ENCODE measurements around the gene SUPT20H. TPM values are rescaled to one million over a fixed set of nuclear protein-coding genes. Genes with fewer than 3 reads are reported as not detected.

Gene SUPT20H
- total and polyA plus RNA-seq, 2 experiments from 2014 or later: 68.7 to 98.2 TPM

DNA sequence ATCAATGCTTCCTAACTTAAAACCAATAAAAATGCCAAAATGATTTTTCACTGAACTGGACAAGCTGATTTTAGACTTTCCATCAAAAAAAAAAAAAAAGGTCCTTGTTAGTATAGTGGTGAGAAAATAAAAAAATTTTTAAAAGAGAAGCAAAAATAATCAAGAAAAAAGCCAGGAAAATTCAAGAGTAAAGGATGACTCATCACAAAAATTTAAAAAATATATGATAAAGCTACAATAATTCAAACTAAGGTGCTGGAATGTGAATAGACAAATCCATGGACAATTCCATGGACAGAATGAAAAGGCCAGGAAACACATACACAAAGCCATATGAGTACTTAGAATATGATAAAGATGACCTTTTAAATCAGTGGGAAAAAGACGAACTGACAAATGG is 86.5 kb downstream of the SUPT20H start:
- peaks cover 60% of the 10 kb centered on the region for H3K36me3 Mint-ChIP-seq (ENCODE audit: low read depth)
- TF ChIP-seq EZH2 (IDR thresholded peaks at IDR 0.05; ENCODE audit: low read depth, unreplicated experiment) (no peak), POLR2AphosphoS5 (IDR thresholded peaks at IDR 0.05; ENCODE audit: low read depth) (no peak), JUNB (IDR thresholded peaks at IDR 0.05; ENCODE audit: unreplicated experiment) (no peak)
- TF ChIP-seq, protein P1, sequence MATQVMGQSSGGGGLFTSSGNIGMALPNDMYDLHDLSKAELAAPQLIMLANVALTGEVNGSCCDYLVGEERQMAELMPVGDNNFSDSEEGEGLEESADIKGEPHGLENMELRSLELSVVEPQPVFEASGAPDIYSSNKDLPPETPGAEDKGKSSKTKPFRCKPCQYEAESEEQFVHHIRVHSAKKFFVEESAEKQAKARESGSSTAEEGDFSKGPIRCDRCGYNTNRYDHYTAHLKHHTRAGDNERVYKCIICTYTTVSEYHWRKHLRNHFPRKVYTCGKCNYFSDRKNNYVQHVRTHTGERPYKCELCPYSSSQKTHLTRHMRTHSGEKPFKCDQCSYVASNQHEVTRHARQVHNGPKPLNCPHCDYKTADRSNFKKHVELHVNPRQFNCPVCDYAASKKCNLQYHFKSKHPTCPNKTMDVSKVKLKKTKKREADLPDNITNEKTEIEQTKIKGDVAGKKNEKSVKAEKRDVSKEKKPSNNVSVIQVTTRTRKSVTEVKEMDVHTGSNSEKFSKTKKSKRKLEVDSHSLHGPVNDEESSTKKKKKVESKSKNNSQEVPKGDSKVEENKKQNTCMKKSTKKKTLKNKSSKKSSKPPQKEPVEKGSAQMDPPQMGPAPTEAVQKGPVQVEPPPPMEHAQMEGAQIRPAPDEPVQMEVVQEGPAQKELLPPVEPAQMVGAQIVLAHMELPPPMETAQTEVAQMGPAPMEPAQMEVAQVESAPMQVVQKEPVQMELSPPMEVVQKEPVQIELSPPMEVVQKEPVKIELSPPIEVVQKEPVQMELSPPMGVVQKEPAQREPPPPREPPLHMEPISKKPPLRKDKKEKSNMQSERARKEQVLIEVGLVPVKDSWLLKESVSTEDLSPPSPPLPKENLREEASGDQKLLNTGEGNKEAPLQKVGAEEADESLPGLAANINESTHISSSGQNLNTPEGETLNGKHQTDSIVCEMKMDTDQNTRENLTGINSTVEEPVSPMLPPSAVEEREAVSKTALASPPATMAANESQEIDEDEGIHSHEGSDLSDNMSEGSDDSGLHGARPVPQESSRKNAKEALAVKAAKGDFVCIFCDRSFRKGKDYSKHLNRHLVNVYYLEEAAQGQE (IDR thresholded peaks at IDR 0.05; ENCODE audit: unreplicated experiment): no peak
- TF ChIP-seq, protein P2, sequence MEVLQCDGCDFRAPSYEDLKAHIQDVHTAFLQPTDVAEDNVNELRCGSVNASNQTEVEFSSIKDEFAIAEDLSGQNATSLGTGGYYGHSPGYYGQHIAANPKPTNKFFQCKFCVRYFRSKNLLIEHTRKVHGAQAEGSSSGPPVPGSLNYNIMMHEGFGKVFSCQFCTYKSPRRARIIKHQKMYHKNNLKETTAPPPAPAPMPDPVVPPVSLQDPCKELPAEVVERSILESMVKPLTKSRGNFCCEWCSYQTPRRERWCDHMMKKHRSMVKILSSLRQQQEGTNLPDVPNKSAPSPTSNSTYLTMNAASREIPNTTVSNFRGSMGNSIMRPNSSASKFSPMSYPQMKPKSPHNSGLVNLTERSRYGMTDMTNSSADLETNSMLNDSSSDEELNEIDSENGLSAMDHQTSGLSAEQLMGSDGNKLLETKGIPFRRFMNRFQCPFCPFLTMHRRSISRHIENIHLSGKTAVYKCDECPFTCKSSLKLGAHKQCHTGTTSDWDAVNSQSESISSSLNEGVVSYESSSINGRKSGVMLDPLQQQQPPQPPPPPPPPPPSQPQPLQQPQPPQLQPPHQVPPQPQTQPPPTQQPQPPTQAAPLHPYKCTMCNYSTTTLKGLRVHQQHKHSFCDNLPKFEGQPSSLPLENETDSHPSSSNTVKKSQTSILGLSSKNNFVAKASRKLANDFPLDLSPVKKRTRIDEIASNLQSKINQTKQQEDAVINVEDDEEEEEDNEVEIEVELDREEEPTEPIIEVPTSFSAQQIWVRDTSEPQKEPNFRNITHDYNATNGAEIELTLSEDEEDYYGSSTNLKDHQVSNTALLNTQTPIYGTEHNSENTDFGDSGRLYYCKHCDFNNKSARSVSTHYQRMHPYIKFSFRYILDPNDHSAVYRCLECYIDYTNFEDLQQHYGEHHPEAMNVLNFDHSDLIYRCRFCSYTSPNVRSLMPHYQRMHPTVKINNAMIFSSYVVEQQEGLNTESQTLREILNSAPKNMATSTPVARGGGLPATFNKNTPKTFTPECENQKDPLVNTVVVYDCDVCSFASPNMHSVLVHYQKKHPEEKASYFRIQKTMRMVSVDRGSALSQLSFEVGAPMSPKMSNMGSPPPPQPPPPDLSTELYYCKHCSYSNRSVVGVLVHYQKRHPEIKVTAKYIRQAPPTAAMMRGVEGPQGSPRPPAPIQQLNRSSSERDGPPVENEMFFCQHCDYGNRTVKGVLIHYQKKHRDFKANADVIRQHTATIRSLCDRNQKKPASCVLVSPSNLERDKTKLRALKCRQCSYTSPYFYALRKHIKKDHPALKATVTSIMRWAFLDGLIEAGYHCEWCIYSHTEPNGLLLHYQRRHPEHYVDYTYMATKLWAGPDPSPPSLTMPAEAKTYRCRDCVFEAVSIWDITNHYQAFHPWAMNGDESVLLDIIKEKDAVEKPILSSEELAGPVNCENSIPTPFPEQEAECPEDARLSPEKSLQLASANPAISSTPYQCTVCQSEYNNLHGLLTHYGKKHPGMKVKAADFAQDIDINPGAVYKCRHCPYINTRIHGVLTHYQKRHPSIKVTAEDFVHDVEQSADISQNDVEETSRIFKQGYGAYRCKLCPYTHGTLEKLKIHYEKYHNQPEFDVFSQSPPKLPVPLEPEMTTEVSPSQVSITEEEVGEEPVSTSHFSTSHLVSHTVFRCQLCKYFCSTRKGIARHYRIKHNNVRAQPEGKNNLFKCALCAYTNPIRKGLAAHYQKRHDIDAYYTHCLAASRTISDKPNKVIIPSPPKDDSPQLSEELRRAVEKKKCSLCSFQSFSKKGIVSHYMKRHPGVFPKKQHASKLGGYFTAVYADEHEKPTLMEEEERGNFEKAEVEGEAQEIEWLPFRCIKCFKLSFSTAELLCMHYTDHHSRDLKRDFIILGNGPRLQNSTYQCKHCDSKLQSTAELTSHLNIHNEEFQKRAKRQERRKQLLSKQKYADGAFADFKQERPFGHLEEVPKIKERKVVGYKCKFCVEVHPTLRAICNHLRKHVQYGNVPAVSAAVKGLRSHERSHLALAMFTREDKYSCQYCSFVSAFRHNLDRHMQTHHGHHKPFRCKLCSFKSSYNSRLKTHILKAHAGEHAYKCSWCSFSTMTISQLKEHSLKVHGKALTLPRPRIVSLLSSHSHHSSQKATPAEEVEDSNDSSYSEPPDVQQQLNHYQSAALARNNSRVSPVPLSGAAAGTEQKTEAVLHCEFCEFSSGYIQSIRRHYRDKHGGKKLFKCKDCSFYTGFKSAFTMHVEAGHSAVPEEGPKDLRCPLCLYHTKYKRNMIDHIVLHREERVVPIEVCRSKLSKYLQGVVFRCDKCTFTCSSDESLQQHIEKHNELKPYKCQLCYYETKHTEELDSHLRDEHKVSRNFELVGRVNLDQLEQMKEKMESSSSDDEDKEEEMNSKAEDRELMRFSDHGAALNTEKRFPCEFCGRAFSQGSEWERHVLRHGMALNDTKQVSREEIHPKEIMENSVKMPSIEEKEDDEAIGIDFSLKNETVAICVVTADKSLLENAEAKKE (CRISPR knock-in tag; IDR thresholded peaks at IDR 0.05): no peak
- TF ChIP-seq, protein P3, sequence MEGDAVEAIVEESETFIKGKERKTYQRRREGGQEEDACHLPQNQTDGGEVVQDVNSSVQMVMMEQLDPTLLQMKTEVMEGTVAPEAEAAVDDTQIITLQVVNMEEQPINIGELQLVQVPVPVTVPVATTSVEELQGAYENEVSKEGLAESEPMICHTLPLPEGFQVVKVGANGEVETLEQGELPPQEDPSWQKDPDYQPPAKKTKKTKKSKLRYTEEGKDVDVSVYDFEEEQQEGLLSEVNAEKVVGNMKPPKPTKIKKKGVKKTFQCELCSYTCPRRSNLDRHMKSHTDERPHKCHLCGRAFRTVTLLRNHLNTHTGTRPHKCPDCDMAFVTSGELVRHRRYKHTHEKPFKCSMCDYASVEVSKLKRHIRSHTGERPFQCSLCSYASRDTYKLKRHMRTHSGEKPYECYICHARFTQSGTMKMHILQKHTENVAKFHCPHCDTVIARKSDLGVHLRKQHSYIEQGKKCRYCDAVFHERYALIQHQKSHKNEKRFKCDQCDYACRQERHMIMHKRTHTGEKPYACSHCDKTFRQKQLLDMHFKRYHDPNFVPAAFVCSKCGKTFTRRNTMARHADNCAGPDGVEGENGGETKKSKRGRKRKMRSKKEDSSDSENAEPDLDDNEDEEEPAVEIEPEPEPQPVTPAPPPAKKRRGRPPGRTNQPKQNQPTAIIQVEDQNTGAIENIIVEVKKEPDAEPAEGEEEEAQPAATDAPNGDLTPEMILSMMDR (conservative IDR thresholded peaks at IDR 0.05; ENCODE audit: low read depth in 2 of 2): no peak
- H3K9me3 Mint-ChIP-seq: peaks cover 5% of the 10 kb centered on the region; the same call in 2 of the 3 replicates

More for the DNA sequence above, 86.5 kb downstream of the SUPT20H start:
- H3K79me2 ChIP-seq (replicated peaks; ENCODE audit: insufficient read depth): no peaks in the 10 kb centered on the region; the same call in 1 of the 2 replicates
- Mint-ChIP-seq H3K27me3 (ENCODE audit: insufficient read depth, low read depth, poor library complexity) (no peaks in the 10 kb centered on the region), H3K4me1 (no peaks in the 10 kb centered on the region), H3K4me3 (no peak overlapping the region), H3K27ac (no peak overlapping the region)
- no peak overlapping the region for H3K4me2 ChIP-seq
- no peaks in the 10 kb centered on the region for H3F3A ChIP-seq (replicated peaks; ENCODE audit: low read depth)
- no peaks in the 10 kb centered on the region for H3K4me1 ChIP-seq (ENCODE audit: insufficient read depth)
- H3K36me3 ChIP-seq (ENCODE audit: insufficient read depth): peaks cover 14% of the 10 kb centered on the region; the same call in 1 of the 2 replicates
- no peak overlapping the region for H3K4me3 ChIP-seq
- no peak overlapping the region for H3K27ac ChIP-seq (ENCODE audit: low read depth)
- ATAC-seq (no peak), DNase-seq (ENCODE audit: low spot score) (no peak)
- no peak overlapping the region for H2AFZ ChIP-seq
- no peaks in the 10 kb centered on the region for H3K9me2 ChIP-seq (ENCODE audit: insufficient read depth)
- H3K27me3 ChIP-seq (ENCODE audit: insufficient read depth): no peaks in the 10 kb centered on the region
- H4K20me1 ChIP-seq (replicated peaks; ENCODE audit: insufficient read depth): no peaks in the 10 kb centered on the region
